ENCODE results near the gene STX7.

DNA sequence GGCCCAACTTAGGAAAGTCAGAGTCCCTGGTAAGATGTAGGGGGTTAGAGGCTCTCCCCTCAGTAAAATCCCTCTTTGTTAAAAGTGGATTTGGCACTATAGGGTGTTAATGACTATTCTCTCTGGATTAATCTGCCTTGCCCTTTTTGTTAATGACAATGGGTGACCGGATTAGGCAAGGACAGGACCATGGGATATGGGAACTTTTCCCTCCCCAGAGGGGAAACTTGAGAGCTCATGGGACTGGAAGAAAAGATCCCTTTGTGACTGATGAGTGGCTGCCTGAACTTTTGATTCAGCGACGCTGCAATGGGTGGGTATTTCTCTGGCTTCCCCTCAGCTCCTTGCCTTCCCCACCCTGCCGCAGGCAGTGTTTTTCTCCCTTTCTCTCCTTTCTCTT, 12.9 kb upstream of the STX7 start:
- TF ChIP-seq, protein P1, sequence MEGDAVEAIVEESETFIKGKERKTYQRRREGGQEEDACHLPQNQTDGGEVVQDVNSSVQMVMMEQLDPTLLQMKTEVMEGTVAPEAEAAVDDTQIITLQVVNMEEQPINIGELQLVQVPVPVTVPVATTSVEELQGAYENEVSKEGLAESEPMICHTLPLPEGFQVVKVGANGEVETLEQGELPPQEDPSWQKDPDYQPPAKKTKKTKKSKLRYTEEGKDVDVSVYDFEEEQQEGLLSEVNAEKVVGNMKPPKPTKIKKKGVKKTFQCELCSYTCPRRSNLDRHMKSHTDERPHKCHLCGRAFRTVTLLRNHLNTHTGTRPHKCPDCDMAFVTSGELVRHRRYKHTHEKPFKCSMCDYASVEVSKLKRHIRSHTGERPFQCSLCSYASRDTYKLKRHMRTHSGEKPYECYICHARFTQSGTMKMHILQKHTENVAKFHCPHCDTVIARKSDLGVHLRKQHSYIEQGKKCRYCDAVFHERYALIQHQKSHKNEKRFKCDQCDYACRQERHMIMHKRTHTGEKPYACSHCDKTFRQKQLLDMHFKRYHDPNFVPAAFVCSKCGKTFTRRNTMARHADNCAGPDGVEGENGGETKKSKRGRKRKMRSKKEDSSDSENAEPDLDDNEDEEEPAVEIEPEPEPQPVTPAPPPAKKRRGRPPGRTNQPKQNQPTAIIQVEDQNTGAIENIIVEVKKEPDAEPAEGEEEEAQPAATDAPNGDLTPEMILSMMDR (IDR thresholded peaks at IDR 0.05; ENCODE audit: extremely low read depth in 1 of 2, insufficient read depth in 1 of 2, low read depth in 1 of 2, low read length in 2 of 2) = no peak
- no peak for TF ChIP-seq POLR2A (IDR thresholded peaks at IDR 0.05; ENCODE audit: low read depth, low read length)
- no peak for TF ChIP-seq POLR2AphosphoS5 (IDR thresholded peaks at IDR 0.05; ENCODE audit: insufficient read depth, low read depth, low read length)

Measured in endothelial cell of umbilical vein (primary cell).